Sigmoid colon (tissue), 4 donors: ENCODE results near the gene JAG2.

Experiments
- CTCF ChIP-seq, 4 experiments: fragments of 450-650 bp in 3 of 4; fragments of 200-600 bp in 1 of 4; IDR thresholded peaks; one replicate each; pipeline ENCODE4 v1.5.1; 2016 to 2019; ENCODE audit warnings: antibody characterized with exemption in 4 of 4, mild to moderate bottlenecking in 3 of 4, moderate library complexity in 2 of 4
- EP300 ChIP-seq, 4 donors: sonication (generic); formaldehyde crosslinking; IDR thresholded peaks; one replicate each; pipeline ENCODE4 v1.6.1; 2017; ENCODE audit warnings: antibody characterized with exemption in 4 of 4
- POLR2A ChIP-seq, 2 donors: fragments of 450-650 bp; IDR thresholded peaks; one replicate each; pipeline ENCODE4 v1.6.1; 2016; ENCODE audit warnings: antibody characterized with exemption in 2 of 2, mild to moderate bottlenecking in 2 of 2, moderate library complexity in 2 of 2

GRCh38 chr14:105204206-105204930 lies 35.8 kb upstream of the JAG2 start:
- TF ChIP-seq CTCF (IDR thresholded peaks at IDR 0.05) (no peak), POLR2A (IDR thresholded peaks at IDR 0.05) (no peak), EP300 (IDR thresholded peaks at IDR 0.05) (no peak)
